Hepatocyte (in vitro differentiated cells): ENCODE data around the gene CREB5. TPM values are rescaled to one million over a fixed set of nuclear protein-coding genes. Genes with fewer than 3 reads are reported as not detected.

Experiments
- DNase-seq: peaks from one replicate; pipeline ENCODE4 v3.0.0-alpha.2; 2016; ENCODE audit warnings: low spot score
- H2AFZ ChIP-seq: fragments of 200-600 bp; sonication (generic); 2 replicates; pipeline ENCODE4 v1.6.0; 2016; ENCODE audit warnings: antibody characterized with exemption, mild to moderate bottlenecking
- H3K27ac ChIP-seq: fragments of 200-600 bp; sonication (generic); 2 replicates; pipeline ENCODE4 v1.5.1; 2016; ENCODE audit warnings: mild to moderate bottlenecking
- H3K27me3 ChIP-seq: fragments of 200-600 bp; sonication (generic); 2 replicates; pipeline ENCODE4 v1.6.1; 2016
- H3K36me3 ChIP-seq: fragments of 200-600 bp; sonication (generic); replicated peaks from 2 replicates; pipeline ENCODE4 v1.5.1; 2016; ENCODE audit warnings: low read depth; ENCODE audit not compliant: insufficient read depth
- H3K4me1 ChIP-seq: fragments of 200-600 bp; sonication (generic); 2 replicates; pipeline ENCODE4 v1.5.1; 2016; ENCODE audit warnings: mild to moderate bottlenecking, moderate library complexity; ENCODE audit not compliant: insufficient read depth
- H3K4me2 ChIP-seq: fragments of 200-600 bp; sonication (generic); 2 replicates; pipeline ENCODE4 v1.6.0; 2016
- H3K4me3 ChIP-seq: fragments of 200-600 bp; sonication (generic); 2 replicates; pipeline ENCODE4 v1.5.1; 2016; ENCODE audit warnings: mild to moderate bottlenecking
- H3K79me2 ChIP-seq: fragments of 200-600 bp; sonication (generic); 2 replicates; pipeline ENCODE4 v1.6.0; 2017; ENCODE audit warnings: mild to moderate bottlenecking
- H3K9me2 ChIP-seq: fragments of 200-600 bp; sonication (generic); replicated peaks from 2 replicates; pipeline ENCODE4 v1.6.0; 2017; ENCODE audit warnings: mild to moderate bottlenecking; ENCODE audit not compliant: insufficient read depth
- H3K9me3 ChIP-seq: fragments of 200-600 bp; sonication (generic); 2 replicates; pipeline ENCODE4 v1.5.1; 2016; ENCODE audit warnings: low read depth, mild to moderate bottlenecking
- H4K20me1 ChIP-seq: fragments of 200-600 bp; sonication (generic); 2 replicates; pipeline ENCODE4 v1.6.0; 2016; ENCODE audit warnings: mild to moderate bottlenecking; ENCODE audit not compliant: insufficient read depth, poor library complexity, severe bottlenecking
- CTCF ChIP-seq: fragments of 200-600 bp; sonication (generic); IDR thresholded peaks from 2 replicates; pipeline ENCODE4 v1.5.1; 2016; ENCODE audit warnings: antibody characterized with exemption, mild to moderate bottlenecking; ENCODE audit not compliant: poor library complexity
- EZH2 ChIP-seq: fragments of 200-600 bp; sonication (generic); IDR thresholded peaks from 2 replicates; pipeline ENCODE4 v1.6.1; 2016; ENCODE audit warnings: antibody characterized with exemption, mild to moderate bottlenecking, borderline replicate concordance
- EZH2phosphoT487 ChIP-seq: fragments of 200-600 bp; sonication (generic); IDR thresholded peaks from one replicate; pipeline ENCODE4 v1.6.1; 2018; ENCODE audit warnings: antibody characterized with exemption, mild to moderate bottlenecking, low read depth, moderate library complexity; ENCODE audit not compliant: unreplicated experiment, severe bottlenecking
- WGBS: methylation state at CpG from one replicate; pipeline ENCODE4 v1.1.6; 2016; ENCODE audit warnings: low lambda C conversion rate; ENCODE audit errors: missing lambda C conversion rate; 5-methylcytosine and 5-hydroxymethylcytosine counted together
- polyA plus RNA-seq: library from polyadenylated mRNA; unstranded; fragments of >200 nt; fragmentation: Nextera tagmentation; extraction: Ambion mirVana; gene quantifications from 2 replicates; pipeline ENCODE4 v1.2.1, GENCODE V29; 2016
- total RNA-seq: library from RNA; depleted of rRNA; stranded (reverse); fragments of >200 nt; gene quantifications from 2 replicates; pipeline ENCODE4 v1.2.3, GENCODE V29; 2014

CREB5 gene
- total and polyA plus RNA-seq, 2 experiments from 2014 or later: 14.0 to 27.9 TPM

GRCh38 chr7:28717445-28718054, 305.2 kb downstream of the CREB5 start:
- DNase-seq: no peak
- H3K4me2 ChIP-seq: no peak overlapping the region
- no peaks in the 10 kb centered on the region for H3K27me3 ChIP-seq
- no peaks in the 10 kb centered on the region for H3K9me3 ChIP-seq
- WGBS: 60% methylated on average over 3 of the region's 3 CpGs
- no peaks in the 10 kb centered on the region for H3K9me2 ChIP-seq
- H3K27ac ChIP-seq: peak overlapping the region; percentile 28
- no peaks in the 10 kb centered on the region for H3K36me3 ChIP-seq
- H3K4me1 ChIP-seq: peaks cover 9% of the 10 kb centered on the region
- no peaks in the 10 kb centered on the region for H4K20me1 ChIP-seq
- no peaks in the 10 kb centered on the region for H3K79me2 ChIP-seq
- H3K4me3 ChIP-seq: no peak overlapping the region
- no peak for TF ChIP-seq CTCF
- no peak for TF ChIP-seq EZH2phosphoT487
- no peak for TF ChIP-seq EZH2
- no peak overlapping the region for H2AFZ ChIP-seq

- no peaks in the 10 kb centered on the region for H3K79me2 ChIP-seq
- no peak for DNase-seq
- H3K9me2 ChIP-seq: no peaks in the 10 kb centered on the region
- H3K27me3 ChIP-seq: no peaks in the 10 kb centered on the region
- no peaks in the 10 kb centered on the region for H3K9me3 ChIP-seq
- peaks cover 9% of the 10 kb centered on the region for H3K4me1 ChIP-seq
- H3K4me2 ChIP-seq: no peak overlapping the region
- TF ChIP-seq CTCF (no peak), EZH2 (no peak), EZH2phosphoT487 (no peak)
- no peaks in the 10 kb centered on the region for H4K20me1 ChIP-seq
- no peak overlapping the region for H3K4me3 ChIP-seq
- no peak overlapping the region for H2AFZ ChIP-seq
- peak overlapping the region; percentile 28 for H3K27ac ChIP-seq
- WGBS: 75% methylated on average over 9 of the region's 9 CpGs
- no peaks in the 10 kb centered on the region for H3K36me3 ChIP-seq
These were observed 305.8 kb downstream of the CREB5 start for GRCh38 chr7:28718055-28718481.

- 93% methylated on average over 2 of the region's 2 CpGs for WGBS
- no peak overlapping the region for H3K27ac ChIP-seq
- H3K27me3 ChIP-seq: no peaks in the 10 kb centered on the region
- no peak for TF ChIP-seq CTCF
- no peak for TF ChIP-seq EZH2
- no peak for TF ChIP-seq EZH2phosphoT487
- no peaks in the 10 kb centered on the region for H3K9me3 ChIP-seq
- H3K36me3 ChIP-seq: no peaks in the 10 kb centered on the region
- H2AFZ ChIP-seq: no peak overlapping the region
- H3K79me2 ChIP-seq: no peaks in the 10 kb centered on the region
- H3K4me3 ChIP-seq: no peak overlapping the region
- no peak overlapping the region for H3K4me2 ChIP-seq
- H3K4me1 ChIP-seq: peaks cover 9% of the 10 kb centered on the region
- DNase-seq: no peak
- H3K9me2 ChIP-seq: no peaks in the 10 kb centered on the region
- no peaks in the 10 kb centered on the region for H4K20me1 ChIP-seq
These were observed 306.2 kb downstream of the CREB5 start for GRCh38 chr7:28718545-28718944.
